ENCODE results near the gene CAVIN3. TPM values are rescaled to one million over a fixed set of nuclear protein-coding genes. Genes with fewer than 3 reads are reported as not detected.
A peak's percentile ranks its signal among the peaks of the same experiment; 100 is the strongest.

The CAVIN3 gene
- total and polyA plus RNA-seq, 2 of the 4 experiments (the other 2 are of a cell fraction) = 112 to 185 TPM

GRCh38 chr11:6297831-6298230 lies 22.5 kb downstream of the CAVIN3 start:
- no peaks in the 10 kb centered on the region for H4K20me1 ChIP-seq (ENCODE audit: insufficient read depth, low read length)
- H2AK9ac ChIP-seq (replicated peaks; ENCODE audit: low read depth, low read length, poor library complexity) = no peak overlapping the region
- H2BK15ac ChIP-seq (ENCODE audit: low read depth, low read length) = no peak overlapping the region
- no peak overlapping the region for H3K9ac ChIP-seq (ENCODE audit: low read depth, low read length)
- H3K27me3 ChIP-seq (ENCODE audit: control insufficient read depth, insufficient read depth, low read length) = peaks cover 2% of the 10 kb centered on the region
- DNase-seq = no peak
- WGBS, 2 experiments (ENCODE audit: extremely low coverage in 2 of 2, insufficient read length in 1 of 2) = no CpG with 5 or more reads among the region's 1 CpG
- H3K4me1 ChIP-seq (ENCODE audit: control insufficient read depth, insufficient read depth, low read length) = peaks cover 1% of the 10 kb centered on the region; the same call in 1 of the 2 replicates
- H2BK20ac ChIP-seq (ENCODE audit: low read depth, low read length) = no peak overlapping the region
- no peak overlapping the region for H4K5ac ChIP-seq (ENCODE audit: low read depth, low read length)
- BruUV-seq (replicated peaks) = no TSS peak
- H3K56ac ChIP-seq (ENCODE audit: extremely low read depth, insufficient read depth, low read length) = no peak overlapping the region
- H2BK5ac ChIP-seq (ENCODE audit: low read depth, low read length, poor library complexity, severe bottlenecking) = no peak overlapping the region
- no peaks in the 10 kb centered on the region for H3K79me1 ChIP-seq (ENCODE audit: low read depth in 1 of 2, low read length in 2 of 2)
- H3K18ac ChIP-seq (ENCODE audit: low read depth, low read length) = no peak overlapping the region
- H3K4me2 ChIP-seq (ENCODE audit: low read depth, low read length) = no peak overlapping the region
- H4K8ac ChIP-seq (ENCODE audit: low read depth in 2 of 2, low read length in 2 of 2) = no peak overlapping the region
- H4K91ac ChIP-seq (ENCODE audit: insufficient read depth, low read depth, low read length) = no peak overlapping the region
- no peaks in the 10 kb centered on the region for H3K9me3 ChIP-seq (ENCODE audit: control insufficient read depth, insufficient read depth, low read length)
- no peak overlapping the region for H3K4me3 ChIP-seq (ENCODE audit: insufficient read depth, low read depth, low read length)
- no peak overlapping the region for H2BK120ac ChIP-seq (ENCODE audit: low read depth, low read length)
- ChIA-PET CTCF (interaction anchor here (0.6 to 2.9 kb wide), 5 partner anchors 14 to 63 kb away, joined by 3 to 11 read pairs (median 3); no protein-coding TSS in a partner anchor), POLR2A (ENCODE audit: unreplicated experiment) (no interaction called here)
- no peak overlapping the region for H3K23ac ChIP-seq (ENCODE audit: low read depth, low read length)
- dilution Hi-C loops (cut with HindIII; ENCODE audit: low sequenced_read_pairs, unreplicated experiment) = no loop called here
- H2AK5ac ChIP-seq (ENCODE audit: low read depth, low read length) = no peak overlapping the region
- TF ChIP-seq RAD21 (IDR thresholded peaks at IDR 0.05; ENCODE audit: low read length) (peak; percentile 41; the same call in 1 of the 2 replicates), MXI1 (IDR thresholded peaks at IDR 0.05; ENCODE audit: borderline replicate concordance, low read depth, low read length) (no peak), SMC3 (IDR thresholded peaks at IDR 0.05; ENCODE audit: low read depth, low read length) (peak; percentile 31), CTCF (conservative IDR thresholded peaks at IDR 0.05; ENCODE audit: low read depth, low read length) (peak; percentile 46)
- no peak overlapping the region for H2AFZ ChIP-seq (replicated peaks; ENCODE audit: low read length, poor library complexity)
- intact Hi-C loops (cut with micrococcal nuclease) = loop anchor here (1.0 kb wide), 1 partner anchor 55 kb away; no protein-coding TSS in a partner anchor
- no peak overlapping the region for H3K27ac ChIP-seq (ENCODE audit: insufficient read depth, low read length)
- no peak overlapping the region for H3K4ac ChIP-seq (ENCODE audit: low read depth, low read length)
- in situ Hi-C loops (cut with MboI; ENCODE audit: low sequenced_read_pairs) = no loop called here
- peak; percentile 46; the same call in 1 of the 2 replicates for ATAC-seq (ENCODE audit: low read depth)
- no peaks in the 10 kb centered on the region for H3K9me1 ChIP-seq (ENCODE audit: insufficient read depth, low read length)
- no peak overlapping the region for H3K14ac ChIP-seq (replicated peaks; ENCODE audit: low read depth, low read length)
- H3K36me3 ChIP-seq (ENCODE audit: control insufficient read depth, insufficient read depth, low read length) = no peaks in the 10 kb centered on the region
